Stimulated activated naive CD4-positive, alpha-beta T cell treated with Interleukin-2 at 50 U/mL for 16 hours (primary cell): ENCODE measurements around the gene DAPK2.
"Not testable (repeated sequence)": the region's sequence is repeated elsewhere in the genome, so short reads cannot be mapped to it uniquely, and the experiment has no call there.

Experiments used
- DNase-seq: peaks from one replicate; lab custom pipeline; 2025; lab: John Stamatoyannopoulos, UW

DAPK2 gene

DNA sequence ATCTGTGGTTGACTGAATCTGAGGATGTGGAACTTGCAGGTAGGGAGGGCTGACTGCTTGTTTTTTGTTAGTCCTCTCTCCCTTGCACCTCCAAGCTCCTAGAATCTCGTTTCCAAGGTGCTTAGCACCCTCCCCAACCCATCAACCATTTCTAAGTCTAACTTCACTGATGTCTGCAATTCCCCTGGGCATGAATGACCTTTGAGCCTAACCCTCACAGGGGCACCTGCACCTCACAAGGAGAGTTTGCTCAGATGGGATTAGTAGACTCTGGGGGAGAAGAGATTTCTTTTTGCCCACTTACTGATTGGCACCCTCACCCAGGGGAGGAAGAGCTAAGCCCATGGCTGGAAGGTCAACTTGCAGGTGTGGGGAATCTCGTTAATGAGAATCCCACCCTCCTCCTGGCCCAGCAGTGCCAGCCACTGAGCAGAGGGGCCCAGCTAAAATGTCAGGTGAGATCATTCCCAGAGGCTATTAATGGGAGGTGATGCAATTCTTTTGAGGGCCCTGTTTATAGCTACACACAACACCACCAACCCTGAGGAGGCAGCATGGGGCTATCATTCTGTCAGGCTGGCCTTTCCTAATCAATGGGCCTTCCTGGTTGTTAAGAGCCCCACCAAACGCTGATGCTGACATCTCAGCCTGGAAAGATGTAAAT is 130.9 kb downstream of the DAPK2 start:
- no peak for DNase-seq

DNA sequence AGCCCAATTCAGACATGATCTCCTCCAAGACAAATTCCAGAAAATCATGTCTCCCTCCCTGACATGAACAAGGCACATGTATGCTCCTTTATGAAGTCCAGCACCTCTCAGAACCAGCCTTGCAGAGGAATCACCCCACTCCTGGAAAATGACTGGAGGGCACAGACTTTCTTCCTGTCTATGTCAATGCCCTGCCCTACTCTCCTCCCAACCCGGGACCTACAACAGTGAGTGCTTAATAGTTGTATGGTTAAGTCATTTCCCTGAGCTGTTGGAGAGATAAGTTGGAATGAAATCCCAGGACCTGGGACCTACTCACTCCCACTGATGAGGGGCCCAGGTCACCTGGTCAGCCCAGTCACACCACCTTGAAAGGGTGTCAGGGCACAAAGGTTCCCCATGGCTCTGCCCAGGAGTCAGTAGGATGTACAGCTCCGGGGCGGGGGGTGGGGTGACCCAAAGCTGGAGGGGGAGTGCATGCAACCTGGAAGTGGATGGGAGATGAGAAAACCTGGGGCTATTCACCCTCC is 132.4 kb downstream of the DAPK2 start:
- no peak for DNase-seq

DNA sequence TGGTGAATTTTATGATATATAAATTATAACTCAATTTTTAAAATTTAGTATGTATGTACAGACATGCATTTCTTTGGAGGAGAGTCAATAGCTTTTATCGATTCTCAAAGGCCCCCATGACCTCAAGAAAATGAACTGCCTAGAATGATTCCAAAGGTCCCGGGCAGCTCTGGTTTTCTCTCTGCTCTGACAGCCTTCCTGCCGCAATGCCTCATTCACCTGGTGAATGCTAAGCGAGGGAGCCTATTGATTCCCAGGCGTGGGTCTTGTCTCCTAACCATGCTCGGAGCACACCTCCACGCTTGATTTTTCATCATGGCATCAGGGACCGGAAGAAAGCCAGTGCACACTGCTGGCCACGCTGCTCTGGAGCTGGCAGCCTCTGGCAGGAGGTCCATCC is 132.9 kb downstream of the DAPK2 start:
- DNase-seq = no peak

DNA sequence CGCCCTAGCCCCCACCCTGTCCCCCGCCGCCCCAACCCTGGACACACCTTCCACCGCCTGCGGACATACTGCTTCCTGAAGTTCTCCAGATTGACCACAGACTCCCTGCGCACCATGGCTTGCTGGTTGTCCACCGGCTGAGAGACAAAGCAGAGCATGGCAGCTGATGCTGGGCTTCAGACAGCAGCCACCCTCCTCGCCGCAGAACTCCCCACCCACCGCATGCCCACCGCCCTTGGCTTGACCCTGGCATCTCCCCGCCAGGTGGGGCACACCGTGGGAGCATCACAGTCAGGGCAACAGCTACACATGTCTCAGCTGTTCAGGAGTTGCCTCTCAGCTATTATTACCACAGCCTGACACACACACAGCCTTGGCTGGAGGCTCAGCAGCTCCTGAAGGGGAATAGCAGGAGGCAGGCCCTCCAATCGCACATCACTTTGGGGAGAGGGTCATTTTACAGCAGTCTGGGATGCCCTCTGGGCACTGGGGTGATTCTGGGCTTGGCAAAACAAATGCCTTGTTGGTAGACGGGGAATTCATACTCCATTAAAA is 134.1 kb downstream of the DAPK2 start:
- DNase-seq = no peak

DNA sequence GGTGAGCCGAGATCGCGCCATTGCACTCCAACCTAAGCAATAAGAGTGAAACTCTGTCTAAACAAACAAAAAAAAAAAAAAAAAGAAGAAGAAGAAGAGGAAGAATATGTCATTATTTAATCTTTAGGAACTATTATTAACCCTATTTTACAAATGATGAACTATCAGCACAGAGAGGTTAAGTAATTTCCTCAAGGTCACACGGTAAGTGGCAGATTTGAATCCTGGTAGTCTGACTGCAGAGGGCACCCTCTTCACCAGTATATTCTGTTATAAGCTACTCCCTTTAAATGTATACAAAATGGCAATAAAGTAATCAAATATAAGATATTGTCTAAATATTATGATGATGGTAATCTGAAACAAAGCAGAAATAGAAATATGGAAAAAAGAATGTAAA is 135.1 kb downstream of the DAPK2 start:
- DNase-seq = no peak

DNA sequence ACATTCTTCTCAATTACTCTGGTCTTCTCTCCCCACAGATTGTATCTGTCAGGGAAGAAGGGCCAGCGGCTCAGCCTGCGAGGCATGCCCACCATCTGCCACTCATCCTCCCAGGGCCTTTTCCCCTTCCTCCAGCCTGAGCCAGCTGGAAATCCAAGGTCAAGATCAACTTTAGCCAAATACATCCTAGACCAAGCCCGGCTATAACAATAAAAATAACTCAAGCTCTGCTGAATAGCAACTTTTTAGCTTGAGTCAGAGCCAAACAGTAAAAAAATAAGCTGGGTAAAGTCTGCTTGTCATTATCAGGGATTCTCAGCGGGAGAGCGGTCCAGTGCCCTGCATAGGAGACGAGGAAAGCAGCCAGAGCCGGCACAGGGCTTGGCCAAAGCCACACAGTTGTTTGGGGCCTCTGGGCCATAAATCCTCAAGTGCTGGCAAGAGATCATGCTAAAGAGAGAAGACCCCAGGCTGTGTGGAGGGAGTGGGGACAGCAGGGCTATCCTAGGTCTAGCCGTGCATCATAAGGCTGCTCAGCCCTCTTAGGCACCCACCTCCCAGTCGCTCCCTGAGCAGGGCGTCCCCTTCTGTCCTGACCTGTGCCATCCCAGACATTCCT is 136.4 kb downstream of the DAPK2 start:
- DNase-seq = no peak

DNA sequence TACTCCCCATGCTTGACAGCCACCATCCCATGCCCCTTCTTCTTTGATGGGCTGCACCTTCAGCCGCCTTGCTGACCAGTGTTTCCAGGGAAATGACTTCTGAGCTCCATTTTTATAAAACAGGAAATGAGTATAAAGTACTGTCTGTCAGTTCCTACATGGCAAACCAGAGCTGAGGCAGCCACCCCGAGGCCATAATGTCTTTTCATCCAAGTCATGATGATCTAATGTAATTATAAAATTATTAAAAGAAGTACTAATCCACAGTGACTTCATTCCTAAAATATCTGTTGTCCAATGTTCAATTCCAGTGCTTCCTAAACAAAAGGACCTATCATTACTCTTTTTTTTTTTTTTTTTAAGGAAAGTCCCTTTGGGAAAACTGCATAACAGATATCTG is 137.3 kb downstream of the DAPK2 start:
- no peak for DNase-seq

DNA sequence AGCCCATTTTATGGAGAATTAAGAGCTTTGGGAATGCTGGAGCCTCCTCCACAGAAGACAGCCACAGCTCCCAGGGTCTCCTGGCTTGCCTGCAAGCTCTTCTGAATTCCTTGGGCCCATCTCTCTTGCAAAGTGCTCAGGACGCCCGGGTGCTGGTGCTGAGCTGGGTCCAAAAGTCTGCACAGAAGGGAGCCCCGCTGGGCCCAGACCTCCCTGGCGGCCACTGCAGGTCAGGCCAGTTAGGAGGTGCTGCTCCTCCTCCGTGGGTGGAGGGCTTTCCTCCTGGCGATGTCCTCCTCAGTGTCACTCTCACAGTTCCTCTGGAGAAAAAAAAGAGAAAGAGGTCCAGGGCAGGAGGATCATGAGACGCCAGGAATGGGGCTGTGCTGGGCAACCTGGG is 138.0 kb downstream of the DAPK2 start:
- no peak for DNase-seq

DNA sequence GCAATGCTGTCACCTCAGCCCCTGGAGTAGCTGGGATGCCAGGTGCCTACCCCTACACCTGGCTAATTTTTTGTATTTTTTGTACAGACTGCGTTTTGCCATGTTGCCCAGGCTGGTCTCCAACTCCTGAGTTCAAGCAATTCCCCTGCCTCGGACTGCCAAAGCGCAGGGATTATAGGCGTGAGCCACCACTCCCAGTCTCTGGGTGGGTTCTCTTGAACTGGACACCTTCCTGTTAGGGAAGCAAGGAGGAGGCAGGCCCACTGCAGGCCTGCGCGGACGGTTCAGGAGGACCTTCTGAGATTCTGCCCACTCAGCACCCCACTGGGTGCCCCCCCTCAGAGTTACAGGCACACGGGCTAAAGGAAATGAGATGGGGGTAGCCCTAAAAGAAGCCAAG is 138.8 kb downstream of the DAPK2 start:
- DNase-seq = no peak

DNA sequence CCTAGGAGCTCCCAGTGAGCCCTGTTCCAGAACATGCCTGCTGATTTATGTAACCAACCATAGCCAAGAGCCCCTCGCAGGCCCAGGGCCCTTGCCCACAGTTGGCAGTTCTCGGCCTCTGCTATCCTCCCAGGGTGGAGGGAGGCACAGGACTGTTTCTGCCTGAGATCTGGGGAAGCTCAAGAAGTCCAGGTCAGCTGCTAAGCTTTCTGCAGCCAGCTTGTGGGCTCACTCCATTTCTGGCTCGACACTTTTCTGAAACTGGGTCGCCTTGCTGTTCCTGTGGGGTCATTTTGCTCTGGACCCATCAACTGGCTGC is 140.1 kb downstream of the DAPK2 start:
- DNase-seq = no peak

DNA sequence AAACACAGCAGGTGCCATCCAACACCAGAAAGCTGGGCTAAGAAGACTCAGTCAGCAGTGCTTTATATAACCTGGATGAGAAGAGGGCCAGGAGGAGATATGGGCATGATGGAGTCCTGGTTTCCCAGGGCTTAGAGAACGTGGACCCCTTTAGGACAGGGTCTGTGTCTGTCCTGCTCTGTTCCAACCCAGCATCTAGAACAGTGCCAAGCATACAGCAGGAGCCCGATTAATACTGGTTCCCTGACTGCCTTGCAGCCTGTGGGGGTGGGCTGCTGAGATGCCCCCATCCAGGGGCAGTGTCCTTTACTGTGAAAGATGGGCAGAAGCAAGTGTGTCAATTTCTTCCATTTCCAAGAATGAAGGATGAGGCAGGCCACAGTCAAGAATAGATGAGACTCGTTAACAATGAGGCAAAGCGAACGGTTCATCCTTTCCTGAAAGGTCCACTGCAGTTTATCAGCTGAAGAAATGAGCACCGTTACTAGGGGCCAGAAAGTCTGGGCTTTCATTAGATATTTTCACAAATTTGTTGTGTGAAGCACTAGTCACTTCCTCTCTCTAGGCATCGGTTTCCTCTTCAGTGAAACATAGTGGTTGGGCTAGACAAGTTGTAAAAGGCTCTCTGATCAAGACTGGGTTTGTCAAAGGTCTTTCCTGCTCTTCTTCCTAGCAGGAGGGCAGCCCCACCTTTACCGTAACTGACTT is 140.6 kb downstream of the DAPK2 start:
- DNase-seq = no peak

DNA sequence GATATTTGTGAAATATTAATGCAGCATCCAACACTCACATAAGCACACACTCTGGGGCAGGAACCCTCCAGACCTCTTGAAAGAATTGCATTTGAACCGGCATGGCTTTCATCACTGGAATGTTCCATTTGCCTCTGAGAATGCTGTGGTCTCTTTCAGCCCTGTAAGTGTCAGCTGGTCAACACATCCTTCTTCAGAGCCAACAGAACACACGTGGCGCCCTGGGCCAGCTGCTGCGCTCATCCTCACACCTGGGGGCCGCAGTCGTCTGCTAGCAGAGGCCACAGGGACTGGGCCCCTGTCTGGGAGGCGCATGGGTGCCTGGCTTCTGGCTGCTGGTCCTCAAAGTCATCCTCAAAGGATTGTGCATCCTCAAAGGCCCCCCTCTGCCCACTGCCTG is 141.2 kb downstream of the DAPK2 start:
- no peak for DNase-seq

DNA sequence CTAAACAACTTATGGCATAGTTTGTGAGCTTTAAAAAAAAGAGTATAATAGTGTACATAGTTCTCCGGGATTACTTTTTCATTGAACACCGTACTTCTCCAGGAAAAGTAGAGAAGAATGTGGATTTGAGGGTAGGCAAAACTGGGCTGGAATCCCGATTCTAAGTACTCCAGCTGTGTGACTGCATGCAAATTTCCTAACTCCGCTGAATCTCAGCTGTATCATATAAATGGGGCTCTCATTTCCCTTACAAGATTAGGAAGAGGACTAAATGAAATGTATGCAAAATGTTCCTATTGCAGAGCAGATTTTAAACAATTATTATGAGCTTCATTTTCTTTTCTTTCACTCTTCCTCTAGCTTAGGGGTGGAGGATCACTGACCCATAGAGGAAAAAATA is 142.2 kb downstream of the DAPK2 start:
- DNase-seq = no peak

DNA sequence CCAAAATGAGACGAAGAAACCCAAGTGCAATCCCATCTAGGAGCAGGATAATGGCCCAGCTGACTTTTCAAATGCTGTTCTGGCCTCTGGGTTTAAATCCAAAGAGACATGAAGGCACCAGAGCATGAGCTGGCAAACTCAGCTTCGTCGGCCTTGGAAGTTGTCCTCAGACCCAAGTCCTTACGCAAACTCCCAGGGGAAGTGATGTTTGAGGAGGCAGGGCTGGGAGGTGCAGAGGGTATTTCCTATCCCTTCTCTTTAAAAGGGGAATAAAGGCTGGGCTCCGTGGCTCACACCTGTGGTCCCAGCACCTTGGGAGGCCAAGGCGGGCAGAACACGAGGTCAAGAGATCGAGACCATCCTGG is 143.6 kb downstream of the DAPK2 start:
- no peak for DNase-seq

DNA sequence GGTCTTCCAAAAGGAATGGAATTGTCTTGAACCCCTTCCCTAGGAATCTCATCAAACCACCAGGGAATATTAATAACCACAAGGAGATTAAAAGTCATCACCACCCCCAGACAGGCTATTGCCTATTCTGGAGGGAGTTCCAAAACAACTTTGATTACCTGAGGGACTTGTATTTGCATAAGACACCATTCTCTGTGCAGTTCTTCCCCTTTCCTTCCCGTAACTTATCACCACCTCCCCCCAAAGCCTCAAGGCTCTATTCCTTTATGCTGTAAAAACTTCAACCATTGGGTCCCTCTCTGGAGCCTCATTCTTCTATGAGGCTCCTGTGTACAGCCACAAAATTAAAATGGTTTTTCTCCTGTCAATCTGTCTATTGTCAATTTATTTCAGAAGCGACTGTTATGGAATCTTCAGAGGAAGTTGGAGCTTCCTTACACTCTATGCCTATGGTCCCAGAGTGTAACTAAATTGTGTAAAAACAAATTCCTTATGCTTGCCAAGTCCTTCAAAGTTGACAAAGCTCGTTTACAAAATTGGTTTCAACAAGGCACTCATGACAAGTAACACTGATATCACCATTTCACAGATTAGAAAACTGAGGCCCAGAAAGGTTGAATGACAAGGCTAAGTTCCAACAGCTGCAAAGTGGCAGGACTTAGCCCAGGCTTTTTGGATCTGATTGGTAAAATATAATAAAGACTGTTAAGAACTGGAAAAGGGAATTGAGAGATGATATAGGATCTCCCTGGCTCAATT is 144.2 kb downstream of the DAPK2 start:
- no peak for DNase-seq

DNA sequence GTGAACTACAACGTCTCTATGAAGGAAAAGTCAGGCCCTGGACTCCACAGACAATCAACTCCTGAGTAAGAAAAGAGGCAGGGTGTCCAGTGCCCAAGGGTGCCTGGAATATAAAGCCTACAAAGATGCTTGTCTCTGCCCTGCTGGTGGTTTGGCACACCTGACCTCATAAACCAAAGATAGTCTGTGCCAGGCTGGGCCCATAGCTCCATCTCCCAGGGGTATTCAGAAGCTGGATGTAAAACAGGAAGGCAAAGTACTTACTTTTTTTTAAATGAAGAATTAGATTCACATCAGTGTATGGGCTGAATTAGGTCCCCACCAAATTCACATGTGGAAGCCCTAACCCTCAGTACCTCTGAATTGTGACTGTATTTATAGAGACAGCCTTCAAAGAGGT is 146.0 kb downstream of the DAPK2 start:
- DNase-seq = no peak

DNA sequence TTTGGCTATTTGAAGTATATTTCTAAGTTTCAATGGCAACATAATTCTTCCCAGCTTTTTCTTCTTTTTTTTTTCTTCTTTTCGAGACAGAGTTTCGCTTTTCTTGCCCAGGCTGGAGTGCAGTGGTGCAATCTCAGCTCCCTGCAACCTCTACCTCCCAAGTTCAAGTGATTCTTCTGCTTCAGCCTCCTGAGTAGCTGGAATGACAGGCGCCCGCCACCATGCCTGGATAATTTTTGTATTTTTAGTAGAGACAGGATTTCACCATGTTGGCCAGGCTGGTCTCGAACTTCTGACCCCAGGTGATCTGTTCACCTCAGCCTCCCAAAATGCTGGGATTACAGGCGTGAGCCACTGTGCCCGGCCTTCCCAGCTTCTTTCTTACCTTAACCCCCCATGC is 146.7 kb downstream of the DAPK2 start:
- DNase-seq = not testable (repeated sequence)

DNA sequence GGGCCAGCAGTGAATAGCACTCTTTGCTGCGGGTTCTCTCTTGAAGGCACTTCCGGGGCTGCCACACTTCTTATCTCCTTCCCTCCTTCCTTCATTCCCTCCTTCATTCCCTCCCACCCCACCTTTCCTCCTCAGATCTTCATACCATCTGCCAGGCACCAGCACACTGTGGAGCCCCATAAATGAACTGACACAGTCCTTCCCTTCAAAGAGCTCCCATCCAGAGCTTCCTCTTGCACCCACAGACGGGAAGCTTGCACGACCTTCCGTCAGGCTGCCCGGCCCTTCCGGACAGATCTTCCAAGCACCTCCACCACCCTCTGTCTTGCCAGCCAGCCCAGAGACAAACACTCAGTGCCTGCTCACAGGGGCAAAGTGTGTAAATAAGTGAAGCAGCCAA is 147.1 kb downstream of the DAPK2 start:
- DNase-seq = no peak

DNA sequence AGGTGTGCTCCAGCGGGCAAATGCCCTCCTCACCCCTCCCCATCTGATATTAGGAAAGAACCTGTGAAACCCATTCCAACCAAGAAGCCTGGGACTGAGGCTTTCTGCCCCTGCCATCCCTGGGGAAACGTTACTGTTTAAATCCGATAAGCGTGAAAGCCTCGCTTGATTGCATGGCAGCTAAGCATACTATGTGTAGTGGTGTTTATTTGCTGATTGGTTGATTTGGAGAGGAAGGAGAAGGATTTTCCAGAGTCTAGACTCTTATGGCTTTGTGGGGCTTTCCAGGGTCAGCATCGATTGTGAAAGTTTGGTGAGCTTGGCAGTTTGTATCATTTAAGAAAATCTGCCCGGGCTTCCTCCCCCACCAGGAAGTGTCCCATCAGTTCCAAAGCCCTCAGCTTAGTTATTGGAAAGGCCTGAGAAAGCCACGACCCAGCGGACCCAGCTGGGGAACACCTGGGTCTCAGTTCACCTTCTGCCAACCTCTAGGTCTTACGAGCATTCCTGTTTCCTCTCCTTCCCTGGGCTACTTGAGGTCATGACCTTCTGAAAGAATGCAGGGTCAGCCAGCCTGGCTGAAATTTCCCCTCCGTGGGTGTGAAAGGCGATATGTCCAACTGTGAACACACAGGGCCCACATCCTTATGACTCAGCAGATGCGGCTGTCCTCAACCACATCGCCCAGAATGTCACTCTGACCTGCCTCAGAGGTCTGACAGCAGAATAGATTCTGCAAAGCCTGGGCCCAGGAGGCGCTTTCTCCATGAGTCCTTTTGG is 149.8 kb downstream of the DAPK2 start:
- DNase-seq = no peak

DNA sequence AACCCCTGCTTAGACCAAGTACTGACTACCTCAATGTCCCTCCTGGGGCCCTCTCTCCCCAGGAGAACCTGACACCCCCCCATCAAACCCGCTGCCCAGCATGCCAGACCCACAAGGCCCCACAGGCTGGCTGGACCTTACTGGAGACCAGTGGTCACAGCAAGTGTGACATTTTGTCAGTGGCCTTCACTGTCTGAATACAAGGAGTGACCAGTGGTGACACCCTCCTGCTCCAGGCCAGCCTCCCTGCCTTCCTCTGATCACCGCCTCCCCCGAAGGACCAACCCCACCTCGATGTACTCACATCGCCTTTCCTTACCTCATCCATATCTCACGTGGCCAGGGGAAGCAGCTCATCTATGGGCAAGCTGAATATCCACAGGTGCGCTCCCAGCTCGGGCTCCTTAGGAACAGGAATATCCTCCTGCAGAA is 150.5 kb downstream of the DAPK2 start:
- no peak for DNase-seq

DNA sequence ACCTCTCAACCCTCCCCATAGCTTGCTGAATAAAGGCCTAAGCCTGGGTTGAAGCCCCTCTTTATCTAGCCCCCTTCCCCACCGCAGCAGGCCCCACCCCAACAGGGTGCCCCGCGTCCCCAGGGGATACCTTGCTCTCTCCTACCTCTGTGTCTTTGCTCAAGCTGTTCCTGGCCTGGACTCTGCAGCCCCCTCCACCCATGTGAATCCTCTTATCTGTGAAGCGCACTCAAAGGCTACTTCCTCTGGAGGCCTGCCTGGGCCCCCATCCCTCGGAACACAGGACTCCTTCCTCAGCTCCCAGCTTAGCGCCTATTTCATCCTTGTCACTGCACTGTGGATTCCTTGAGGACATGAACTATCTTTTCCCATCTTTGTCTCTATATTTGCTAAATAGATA is 151.1 kb downstream of the DAPK2 start:
- DNase-seq = no peak

DNA sequence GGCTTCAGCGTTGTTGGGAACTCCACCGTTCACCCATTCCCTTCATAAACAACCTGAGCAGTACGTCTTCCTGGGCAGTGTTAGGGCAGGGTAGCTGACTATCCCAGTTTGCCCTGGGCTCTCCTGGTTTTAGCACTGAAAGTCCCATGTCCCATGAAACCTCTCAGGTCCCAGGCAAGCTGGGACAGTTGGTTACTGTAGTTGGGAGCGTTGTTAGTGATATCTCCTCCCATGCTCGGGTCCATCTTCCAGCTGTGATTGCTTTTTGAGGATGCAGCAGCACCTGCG is 151.7 kb downstream of the DAPK2 start:
- DNase-seq = no peak
